H1 (cell line): ENCODE measurements around the gene SRGAP2. TPM values are rescaled to one million over a fixed set of nuclear protein-coding genes. Genes with fewer than 3 reads are reported as not detected.
"Not testable (repeated sequence)": the region's sequence is repeated elsewhere in the genome, so short reads cannot be mapped to it uniquely, and the experiment has no call there.

Experiments used
- CTCF ChIA-PET: fragments of 300-600 bp; sonication (Branson Sonifier 250); formaldehyde crosslinking; loops from one replicate; lab custom pipeline; 2021; ENCODE audit not compliant: partially characterized antibody; lab: Charles Lee
- POLR2A ChIA-PET: fragments of 300-600 bp; sonication (Branson Sonifier 250); formaldehyde crosslinking; loops from one replicate; lab custom pipeline; 2021; ENCODE audit warnings: inconsistent platforms; ENCODE audit not compliant: partially characterized antibody; lab: Charles Lee
- DNase-seq, 2 experiments: peaks; one replicate each; pipeline versions ENCODE4 v3.0.0 to v3.0.0-alpha.2; 2010 to 2022; ENCODE audit warnings: low spot score in 2 of 2, low read depth in 1 of 2, mixed read lengths in 1 of 2
- FAIRE-seq: peaks from 2 replicates; lab custom pipeline; 2011; peaks lifted over from hg19 to GRCh38; lab: Jason Lieb, UNC
- H2AFZ ChIP-seq: 2 replicates; pipeline ENCODE4 v1.8.1; 2012; ENCODE audit warnings: low read length, inconsistent platforms
- H2AK5ac ChIP-seq: 2 replicates; pipeline ENCODE4 v1.6.1; 2013; ENCODE audit warnings: low read depth, low read length
- H2BK120ac ChIP-seq: replicated peaks from 2 replicates; pipeline ENCODE3; 2013; ENCODE audit warnings: low read depth, low read length, inconsistent platforms
- H2BK12ac ChIP-seq: 2 replicates; pipeline ENCODE4 v1.6.1; 2013; ENCODE audit warnings: low read depth, low read length
- H2BK15ac ChIP-seq: 2 replicates; pipeline ENCODE4 v1.6.1; 2013; ENCODE audit warnings: low read length
- H2BK20ac ChIP-seq: 2 replicates; pipeline ENCODE4 v1.6.1; 2013; ENCODE audit warnings: low read length
- H2BK5ac ChIP-seq: 2 replicates; pipeline ENCODE4 v1.6.1; 2013; ENCODE audit warnings: low read depth, low read length
- H3K14ac ChIP-seq: 2 replicates; pipeline ENCODE4 v1.6.1; 2013; ENCODE audit warnings: inconsistent platforms; ENCODE audit not compliant: insufficient read length
- H3K18ac ChIP-seq: 2 replicates; pipeline ENCODE4 v1.6.1; 2013; ENCODE audit warnings: low read length; ENCODE audit errors: extremely low read depth
- H3K23ac ChIP-seq: 2 replicates; pipeline ENCODE4 v1.6.1; 2013; ENCODE audit warnings: inconsistent platforms; ENCODE audit not compliant: insufficient read length
- H3K23me2 ChIP-seq: 2 replicates; pipeline ENCODE4 v1.6.1; 2013; ENCODE audit warnings: low read depth, low read length
- H3K27ac ChIP-seq: 2 replicates; pipeline ENCODE4 v1.6.1; 2011; ENCODE audit warnings: low read depth, low read length, inconsistent platforms
- H3K27me3 ChIP-seq, 4 experiments: replicated peaks in 1 of 4; 1 replicate in 1 of 4; 2 replicates in 3 of 4; pipeline versions ENCODE4 v1.6.1 to v1.8.1; 2011 to 2013; ENCODE audit warnings: low read length in 3 of 4, mild to moderate bottlenecking in 3 of 4, inconsistent platforms in 2 of 4, mixed read lengths in 2 of 4, moderate library complexity in 1 of 4; ENCODE audit not compliant: control insufficient read depth in 3 of 4, insufficient read depth in 3 of 4; ENCODE audit errors: extremely low read depth in 1 of 4
- H3K36me3 ChIP-seq, 4 experiments: 2 replicates each; pipeline versions ENCODE4 v1.6.1 to v1.8.1; 2011 to 2013; ENCODE audit warnings: mild to moderate bottlenecking in 4 of 4, low read length in 3 of 4, moderate library complexity in 2 of 4, control low read depth in 1 of 4, inconsistent platforms in 1 of 4; ENCODE audit not compliant: insufficient read depth in 4 of 4, control insufficient read depth in 2 of 4
- H3K4ac ChIP-seq: replicated peaks from 2 replicates; pipeline ENCODE3; 2013; ENCODE audit warnings: low read length, low read depth, mixed read lengths, inconsistent platforms; ENCODE audit not compliant: insufficient read length
- H3K4me1 ChIP-seq, 4 experiments: replicated peaks in 1 of 4; 1 replicate in 1 of 4; 2 replicates in 3 of 4; pipeline versions ENCODE4 v1.6.1 to v1.8.1; 2011 to 2013; ENCODE audit warnings: low read length in 3 of 4, inconsistent platforms in 2 of 4, mixed read lengths in 1 of 4; ENCODE audit not compliant: insufficient read depth in 4 of 4, control insufficient read depth in 3 of 4
- H3K4me2 ChIP-seq, 2 experiments: 2 replicates each; pipeline versions ENCODE4 v1.6.1 to v1.8.1; 2011 to 2013; ENCODE audit warnings: low read depth in 2 of 2, low read length in 2 of 2, control low read depth in 1 of 2, inconsistent platforms in 1 of 2, mild to moderate bottlenecking in 1 of 2; ENCODE audit not compliant: insufficient read depth in 1 of 2
- H3K4me3 ChIP-seq, 4 experiments: fragments of 200-600, 300-600 bp in 1 of 4; sonication (generic), shearing (Covaris generic), sonication (Bioruptor Twin) in 1 of 4; 2 replicates each; pipeline versions ENCODE4 v1.5.1 to v1.8.1; 2011 to 2016; ENCODE audit warnings: low read length in 4 of 4, low read depth in 3 of 4, control low read depth in 2 of 4, inconsistent platforms in 2 of 4, mild to moderate bottlenecking in 2 of 4, mixed read lengths in 1 of 4, moderate library complexity in 1 of 4; ENCODE audit not compliant: insufficient read depth in 2 of 4; ENCODE audit errors: extremely low read depth in 1 of 4
- H3K56ac ChIP-seq: replicated peaks from 2 replicates; pipeline ENCODE3; 2013; ENCODE audit warnings: low read depth, mild to moderate bottlenecking, mixed read lengths, low read length, inconsistent platforms; ENCODE audit not compliant: insufficient read length
- H3K79me1 ChIP-seq: 2 replicates; pipeline ENCODE4 v1.6.1; 2013; ENCODE audit warnings: low read depth, low read length, control low read depth
- H3K79me2 ChIP-seq, 2 experiments: 2 replicates each; pipeline versions ENCODE4 v1.6.1 to v1.8.1; 2012 to 2013; ENCODE audit warnings: low read length in 2 of 2, mild to moderate bottlenecking in 2 of 2, inconsistent platforms in 1 of 2; ENCODE audit not compliant: insufficient read depth in 2 of 2, control insufficient read depth in 1 of 2
- H3K9ac ChIP-seq, 4 experiments: replicated peaks in 1 of 4; 1 replicate in 1 of 4; 2 replicates in 3 of 4; pipeline versions ENCODE4 v1.6.1 to v1.8.1; 2011 to 2013; ENCODE audit warnings: low read depth in 3 of 4, low read length in 3 of 4, control low read depth in 2 of 4, mild to moderate bottlenecking in 2 of 4, moderate library complexity in 2 of 4, inconsistent platforms in 1 of 4; ENCODE audit errors: extremely low read depth in 1 of 4
- H3K9me3 ChIP-seq, 2 experiments: 2 replicates each; pipeline versions ENCODE4 v1.6.1 to v1.8.1; 2012 to 2013; ENCODE audit warnings: mild to moderate bottlenecking in 2 of 2, moderate library complexity in 2 of 2, control low read depth in 1 of 2, inconsistent platforms in 1 of 2, low read depth in 1 of 2, low read length in 1 of 2, mixed read lengths in 1 of 2; ENCODE audit not compliant: insufficient read depth in 2 of 2
- H4K20me1 ChIP-seq, 2 experiments: replicated peaks in 1 of 2; 2 replicates each; pipeline versions ENCODE3 to v1.8.1; 2011 to 2013; ENCODE audit warnings: inconsistent platforms in 2 of 2, low read length in 2 of 2, mild to moderate bottlenecking in 1 of 2; ENCODE audit not compliant: insufficient read depth in 2 of 2, control insufficient read depth in 1 of 2
- H4K5ac ChIP-seq: 2 replicates; pipeline ENCODE4 v1.6.1; 2013; ENCODE audit warnings: low read length, low read depth, mixed read lengths, inconsistent platforms; ENCODE audit not compliant: insufficient read length
- H4K8ac ChIP-seq: 2 replicates; pipeline ENCODE4 v1.8.0; 2013; ENCODE audit warnings: mild to moderate bottlenecking, moderate library complexity, low read length, inconsistent platforms; ENCODE audit not compliant: insufficient read depth; ENCODE audit errors: extremely low read depth
- H4K91ac ChIP-seq: replicated peaks from 2 replicates; pipeline ENCODE3; 2013; ENCODE audit warnings: low read length, mixed read lengths, inconsistent platforms; ENCODE audit not compliant: insufficient read length
- WGBS, 2 experiments: shearing (Covaris generic) in 1 of 2; methylation state at CpG; one replicate each; pipeline versions ENCODE4 v1.1.6 to v1.1.7; 2013 to 2015; ENCODE audit warnings: low lambda C conversion rate in 2 of 2, mixed read lengths in 2 of 2, inconsistent platforms in 1 of 2, low coverage in 1 of 2, missing lambda C conversion rate in 1 of 2; ENCODE audit not compliant: insufficient replicate concordance in 2 of 2, insufficient coverage in 1 of 2, insufficient read length in 1 of 2; ENCODE audit errors: extremely low coverage in 1 of 2, missing lambda C conversion rate in 1 of 2; 5-methylcytosine and 5-hydroxymethylcytosine counted together
- polyA plus RNA-seq, 7 experiments: library from polyadenylated mRNA; depleted of rRNA in 3 of 7; stranded (reverse) in 5 of 7; unstranded in 2 of 7; fragments of >200 nt in 5 of 7; fragments of 200-250 nt in 2 of 7; gene quantifications; 1 replicate in 5 of 7; 2 replicates in 1 of 7; 4 replicates in 1 of 7; pipeline versions ENCODE4 v1.2.1 to v1.2.3, GENCODE V29; 2011 to 2013; ENCODE audit warnings: missing spikeins in 2 of 7, mixed read lengths in 2 of 7
- total RNA-seq: library from RNA; stranded (reverse); fragmentation: NEBNext Ultra II Directional; extraction: Animal tissue kit (Norgen Biotek cat#: 25700); gene quantifications from 2 replicates; pipeline ENCODE4 v1.2.1, GENCODE V29; 2021

SRGAP2 gene
- total and polyA plus RNA-seq, 2 of the 8 experiments (the other 6 are each of a cell fraction or from before 2014, with no cell fraction given): 10.8 to 54.0 TPM

- H3K9ac ChIP-seq, DNase-seq, H3K4me1 ChIP-seq, H4K8ac ChIP-seq, H2BK120ac ChIP-seq, H3K27ac ChIP-seq, H2BK5ac ChIP-seq, H2BK15ac ChIP-seq, POLR2A ChIA-PET, H2BK20ac ChIP-seq, H3K9me3 ChIP-seq, H3K4ac ChIP-seq, H2AK5ac ChIP-seq, H3K23me2 ChIP-seq, H2AFZ ChIP-seq, H2BK12ac ChIP-seq, H4K20me1 ChIP-seq, FAIRE-seq, H3K4me2 ChIP-seq, H3K23ac ChIP-seq, H4K91ac ChIP-seq, H4K5ac ChIP-seq, H3K56ac ChIP-seq, H3K27me3 ChIP-seq, CTCF ChIA-PET, H3K79me1 ChIP-seq, H3K14ac ChIP-seq, H3K36me3 ChIP-seq, H3K18ac ChIP-seq, H3K79me2 ChIP-seq: not testable (repeated sequence)
- H3K4me3 ChIP-seq: 0 out of 8 replicates have a peak overlapping the region, but pooled peaks of 1 of the 4 experiments have one; percentile 26
- WGBS, 2 experiments: no CpG with 5 or more reads among the region's 31 CpGs
Observed at GRCh38 chr1:206205569-206205968, 2.2 kb downstream of the SRGAP2 start.

- H2AK5ac ChIP-seq, H3K27me3 ChIP-seq, CTCF ChIA-PET, H3K14ac ChIP-seq, H3K4me2 ChIP-seq, POLR2A ChIA-PET, H3K27ac ChIP-seq, H3K23me2 ChIP-seq, H2BK5ac ChIP-seq, H3K36me3 ChIP-seq, H3K23ac ChIP-seq, H2BK15ac ChIP-seq, FAIRE-seq, DNase-seq, H3K4ac ChIP-seq, H3K9ac ChIP-seq, H2BK20ac ChIP-seq, H3K18ac ChIP-seq, H4K8ac ChIP-seq, H3K56ac ChIP-seq, H2BK120ac ChIP-seq, H3K79me1 ChIP-seq, H4K20me1 ChIP-seq, H3K4me3 ChIP-seq, H2AFZ ChIP-seq, H4K91ac ChIP-seq, H3K9me3 ChIP-seq, H4K5ac ChIP-seq, H3K4me1 ChIP-seq, H3K79me2 ChIP-seq, H2BK12ac ChIP-seq: not testable (repeated sequence)
- WGBS, 2 experiments: no CpG with 5 or more reads among the region's 1 CpG
Observed at GRCh38 chr1:206210802-206211201, 7.5 kb downstream of the SRGAP2 start.
